ENCODE measurements around the gene MAD1L1.

DNA sequence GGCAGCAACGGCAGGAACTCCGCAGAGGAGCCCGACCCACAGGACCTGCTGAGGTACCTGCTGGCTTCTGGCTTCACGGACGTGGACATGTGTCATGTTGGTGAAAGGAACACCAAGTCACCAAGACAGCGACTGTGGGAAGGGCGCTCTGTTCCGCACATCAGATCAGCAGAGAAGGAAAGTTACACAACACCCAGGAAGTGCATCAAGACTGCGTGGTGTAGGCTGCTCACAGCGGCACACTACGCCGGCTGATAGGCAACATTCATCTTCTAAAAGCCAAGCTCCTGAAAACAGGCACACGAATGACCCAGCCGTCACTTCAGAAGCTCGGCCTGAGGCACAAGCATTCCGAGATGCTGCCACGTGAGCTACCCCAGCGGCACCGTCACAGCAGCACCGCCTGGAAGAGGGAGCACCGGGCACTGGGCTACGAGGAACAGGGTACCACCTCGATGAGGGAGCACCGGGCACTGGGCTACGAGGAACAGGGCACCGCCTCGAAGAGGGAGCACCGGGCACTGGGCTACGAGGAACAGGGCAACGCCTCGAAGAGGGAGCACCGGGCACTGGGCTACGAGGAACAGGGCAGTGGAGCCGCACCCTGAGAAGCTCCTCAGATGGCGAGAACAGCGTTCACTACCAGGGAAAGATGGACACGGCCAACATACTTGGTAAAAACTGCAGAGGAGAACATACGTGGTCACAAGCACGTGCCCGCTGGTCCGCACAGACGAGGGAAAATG lies 86.7 kb downstream of the MAD1L1 start:
- TF ChIP-seq CTCF (IDR thresholded peaks at IDR 0.05; ENCODE audit: insufficient read depth, low read length, poor library complexity, severe bottlenecking): no peak
- no peak for TF ChIP-seq EZH2phosphoT487 (conservative IDR thresholded peaks at IDR 0.05; ENCODE audit: low read length)
